GM18520 (cell line): ENCODE data around the gene STK17B.
A peak's percentile ranks its signal among the peaks of the same experiment; 100 is the strongest.

ENCODE experiments used
- ATAC-seq: cut with Tn5 transposase; IDR thresholded peaks from one replicate; pipeline ENCODE4 v1.9.1; 2021; ENCODE audit not compliant: unreplicated experiment

The STK17B gene

GRCh38 chr2:196160101-196160500 lies 11.3 kb downstream of the STK17B start:
- peak; percentile 63 for ATAC-seq

- ATAC-seq, result no peak
These were observed 12.0 kb downstream of the STK17B start for GRCh38 chr2:196159221-196159892.

GRCh38 chr2:196155575-196155974 lies 15.8 kb downstream of the STK17B start:
- no peak for ATAC-seq

- ATAC-seq, result no peak
These were observed 17.9 kb downstream of the STK17B start for GRCh38 chr2:196153480-196153879.

GRCh38 chr2:196149948-196150347 lies 21.4 kb downstream of the STK17B start:
- ATAC-seq, result no peak

GRCh38 chr2:196148736-196149135 lies 22.6 kb downstream of the STK17B start:
- no peak for ATAC-seq

GRCh38 chr2:196145256-196145655 lies 26.1 kb downstream of the STK17B start:
- ATAC-seq, result no peak

- ATAC-seq, result no peak
These were observed 26.8 kb downstream of the STK17B start for GRCh38 chr2:196144513-196145126.

- ATAC-seq, result no peak
These were observed 27.6 kb downstream of the STK17B start for GRCh38 chr2:196143730-196144131.

- ATAC-seq, result no peak
These were observed 28.6 kb downstream of the STK17B start for GRCh38 chr2:196142825-196143224.

- ATAC-seq, result no peak
These were observed 31.2 kb downstream of the STK17B start for GRCh38 chr2:196140213-196140612.

- no peak for ATAC-seq
These were observed 34.1 kb downstream of the STK17B start for GRCh38 chr2:196137271-196137670.

- no peak for ATAC-seq
These were observed 35.2 kb downstream of the STK17B start for GRCh38 chr2:196136151-196136550.

GRCh38 chr2:196131949-196132925 lies 39.1 kb downstream of the STK17B start:
- ATAC-seq, result no peak

- no peak for ATAC-seq
These were observed 39.9 kb downstream of the STK17B start for GRCh38 chr2:196131384-196131937.

GRCh38 chr2:196130039-196130825 lies 41.1 kb downstream of the STK17B start:
- ATAC-seq, result no peak

- ATAC-seq, result no peak
These were observed 42.6 kb downstream of the STK17B start for GRCh38 chr2:196128749-196129148.

GRCh38 chr2:196125596-196125995 lies 45.8 kb downstream of the STK17B start:
- no peak for ATAC-seq

GRCh38 chr2:196123679-196124373 lies 47.6 kb downstream of the STK17B start:
- no peak for ATAC-seq

GRCh38 chr2:196119926-196120325 lies 51.5 kb downstream of the STK17B start:
- no peak for ATAC-seq
